Mucosa of descending colon (tissue), 3 donors: Measurements from ENCODE around the gene HIP1R. TPM values are rescaled to one million over a fixed set of nuclear protein-coding genes. Genes with fewer than 3 reads are reported as not detected.
A peak's percentile ranks its signal among the peaks of the same experiment; 100 is the strongest.

ENCODE experiments used
- ATAC-seq: fragments of 200-7000 bp; cut with Tn5 transposase; one replicate; pipeline ENCODE4 v1.9.1; 2020; ENCODE audit warnings: mild to moderate bottlenecking, moderate library complexity
- DNase-seq, 3 donors: peaks; one replicate each; pipeline ENCODE4 v3.0.0-alpha.2; 2020
- H3K36me3 ChIP-seq: fragments of 200-600 bp; one replicate; pipeline ENCODE4 v1.8.0; 2021; ENCODE audit warnings: low read depth, mild to moderate bottlenecking
- H3K4me1 ChIP-seq: fragments of 200-600 bp; one replicate; pipeline ENCODE4 v1.8.0; 2021; ENCODE audit warnings: low read depth, mild to moderate bottlenecking
- H3K4me3 ChIP-seq: fragments of 200-600 bp; one replicate; pipeline ENCODE4 v1.8.0; 2021; ENCODE audit warnings: mild to moderate bottlenecking
- H3K9me3 ChIP-seq: fragments of 200-600 bp; one replicate; pipeline ENCODE4 v1.8.0; 2021; ENCODE audit warnings: mild to moderate bottlenecking
- intact Hi-C, 2 donors: fragments of 100-400 bp; cut with DNase I in 1 of 2; cut with micrococcal nuclease in 1 of 2; formaldehyde crosslinking; loops; one replicate each; pipeline versions ENCODE4 v1.11.0 to v1.11.1; 2022; cut with DNase I, micrococcal nuclease
- total RNA-seq, 3 donors: library from RNA; stranded (reverse); fragmentation: NEBNext Ultra II Directional in 2 of 3; extraction: Animal tissue kit (Norgen Biotek cat#: 25700) in 2 of 3; gene quantifications; one replicate each; pipeline versions ENCODE4 v1.2.1 to v1.2.4, GENCODE V29; 2021 to 2023
- TF ChIP-seq, protein P1 (sequence below): fragments of 200-600 bp; IDR thresholded peaks from one replicate; pipeline ENCODE4 v1.8.0; 2022; ENCODE audit warnings: antibody characterized with exemption, mild to moderate bottlenecking
- donor health status: DM: no; HTN: no; CAD: no; lungs with moderate emphysema.
- donor health status: DM: no; HTN: no; CAD: no.
- donor health status: DM: no; HTN: yes; CAD: no.

Gene HIP1R
- total RNA-seq, 3 donors from 2014 or later, result 37.8 to 76.5 (median 73.1) TPM

DNA sequence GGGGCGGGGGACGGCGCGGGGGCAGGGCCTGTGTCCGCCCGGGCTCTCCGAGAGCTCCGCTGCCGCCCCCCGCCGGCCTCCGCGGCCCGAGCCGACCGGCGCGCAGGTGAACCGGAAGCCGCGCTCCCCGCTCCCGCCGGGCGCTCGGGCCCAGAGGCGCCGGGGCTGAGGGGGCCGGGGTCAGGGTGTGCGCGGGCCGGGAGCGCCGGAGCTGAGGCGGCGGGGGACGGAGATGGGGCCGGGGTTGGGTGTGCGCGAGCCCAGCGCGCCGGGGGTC is 431 bp downstream of the HIP1R start:
- no peaks in the 10 kb centered on the region for H3K9me3 ChIP-seq
- TF ChIP-seq, protein P1, sequence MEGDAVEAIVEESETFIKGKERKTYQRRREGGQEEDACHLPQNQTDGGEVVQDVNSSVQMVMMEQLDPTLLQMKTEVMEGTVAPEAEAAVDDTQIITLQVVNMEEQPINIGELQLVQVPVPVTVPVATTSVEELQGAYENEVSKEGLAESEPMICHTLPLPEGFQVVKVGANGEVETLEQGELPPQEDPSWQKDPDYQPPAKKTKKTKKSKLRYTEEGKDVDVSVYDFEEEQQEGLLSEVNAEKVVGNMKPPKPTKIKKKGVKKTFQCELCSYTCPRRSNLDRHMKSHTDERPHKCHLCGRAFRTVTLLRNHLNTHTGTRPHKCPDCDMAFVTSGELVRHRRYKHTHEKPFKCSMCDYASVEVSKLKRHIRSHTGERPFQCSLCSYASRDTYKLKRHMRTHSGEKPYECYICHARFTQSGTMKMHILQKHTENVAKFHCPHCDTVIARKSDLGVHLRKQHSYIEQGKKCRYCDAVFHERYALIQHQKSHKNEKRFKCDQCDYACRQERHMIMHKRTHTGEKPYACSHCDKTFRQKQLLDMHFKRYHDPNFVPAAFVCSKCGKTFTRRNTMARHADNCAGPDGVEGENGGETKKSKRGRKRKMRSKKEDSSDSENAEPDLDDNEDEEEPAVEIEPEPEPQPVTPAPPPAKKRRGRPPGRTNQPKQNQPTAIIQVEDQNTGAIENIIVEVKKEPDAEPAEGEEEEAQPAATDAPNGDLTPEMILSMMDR, result no peak
- H3K4me1 ChIP-seq, result peaks cover 50% of the 10 kb centered on the region
- H3K4me3 ChIP-seq, result peak overlapping the region; percentile 44
- intact Hi-C loops, result no loop called here
- ATAC-seq (peak; percentile 26), DNase-seq (peak in 2 of 3 donors; percentile 40 to 68)
- H3K36me3 ChIP-seq, result no peaks in the 10 kb centered on the region

DNA sequence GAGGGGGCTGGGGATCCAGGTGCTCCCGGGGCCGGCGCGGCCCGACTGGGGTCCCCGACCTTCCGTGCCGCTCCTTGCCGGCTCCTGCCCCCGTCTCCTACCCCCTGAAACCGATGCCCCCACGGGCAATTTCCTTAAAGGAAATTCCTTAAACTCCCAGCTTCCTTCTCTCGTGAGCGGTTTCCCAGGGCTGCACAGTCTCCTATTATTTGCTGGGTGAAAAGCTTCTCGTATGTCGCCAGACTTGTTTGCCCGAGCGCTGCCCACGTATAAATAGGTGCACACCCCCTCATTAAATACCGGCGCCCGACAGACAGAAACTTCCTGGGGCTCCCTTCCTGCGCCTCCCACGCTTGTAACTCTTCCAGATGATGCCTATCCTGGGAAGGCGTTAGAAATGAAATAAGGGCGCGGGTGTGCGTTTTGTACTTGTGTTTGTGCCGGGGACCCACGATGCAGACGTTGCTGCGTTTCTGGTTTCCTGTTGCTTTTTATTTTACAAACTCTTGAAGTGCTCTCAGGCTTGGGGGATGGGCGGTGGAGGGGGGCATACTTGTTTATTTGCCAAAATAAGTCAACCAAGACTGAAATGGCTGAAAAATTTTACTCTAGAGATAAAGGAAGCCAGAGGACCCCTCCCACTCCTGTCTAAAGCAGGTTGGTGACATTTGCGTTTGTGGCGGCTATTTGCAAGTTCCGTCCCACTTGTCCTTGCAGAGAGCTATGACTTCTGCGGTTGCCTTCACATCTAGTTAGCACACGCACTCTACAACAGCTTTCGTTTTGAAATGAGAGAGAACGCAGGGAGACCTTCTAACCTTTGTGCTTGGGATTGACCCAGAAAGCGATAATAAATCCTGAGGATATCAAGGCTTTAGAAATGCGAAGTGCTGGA is 1.0 kb downstream of the HIP1R start:
- no peaks in the 10 kb centered on the region for H3K9me3 ChIP-seq
- no peaks in the 10 kb centered on the region for H3K36me3 ChIP-seq
- ATAC-seq (peak; percentile 57), DNase-seq (peak; percentile 75 to 82 (median 79))
- intact Hi-C loops, result no loop called here
- H3K4me3 ChIP-seq, result peak overlapping the region; percentile 44
- TF ChIP-seq, protein P1, result no peak
- H3K4me1 ChIP-seq, result peaks cover 52% of the 10 kb centered on the region

DNA sequence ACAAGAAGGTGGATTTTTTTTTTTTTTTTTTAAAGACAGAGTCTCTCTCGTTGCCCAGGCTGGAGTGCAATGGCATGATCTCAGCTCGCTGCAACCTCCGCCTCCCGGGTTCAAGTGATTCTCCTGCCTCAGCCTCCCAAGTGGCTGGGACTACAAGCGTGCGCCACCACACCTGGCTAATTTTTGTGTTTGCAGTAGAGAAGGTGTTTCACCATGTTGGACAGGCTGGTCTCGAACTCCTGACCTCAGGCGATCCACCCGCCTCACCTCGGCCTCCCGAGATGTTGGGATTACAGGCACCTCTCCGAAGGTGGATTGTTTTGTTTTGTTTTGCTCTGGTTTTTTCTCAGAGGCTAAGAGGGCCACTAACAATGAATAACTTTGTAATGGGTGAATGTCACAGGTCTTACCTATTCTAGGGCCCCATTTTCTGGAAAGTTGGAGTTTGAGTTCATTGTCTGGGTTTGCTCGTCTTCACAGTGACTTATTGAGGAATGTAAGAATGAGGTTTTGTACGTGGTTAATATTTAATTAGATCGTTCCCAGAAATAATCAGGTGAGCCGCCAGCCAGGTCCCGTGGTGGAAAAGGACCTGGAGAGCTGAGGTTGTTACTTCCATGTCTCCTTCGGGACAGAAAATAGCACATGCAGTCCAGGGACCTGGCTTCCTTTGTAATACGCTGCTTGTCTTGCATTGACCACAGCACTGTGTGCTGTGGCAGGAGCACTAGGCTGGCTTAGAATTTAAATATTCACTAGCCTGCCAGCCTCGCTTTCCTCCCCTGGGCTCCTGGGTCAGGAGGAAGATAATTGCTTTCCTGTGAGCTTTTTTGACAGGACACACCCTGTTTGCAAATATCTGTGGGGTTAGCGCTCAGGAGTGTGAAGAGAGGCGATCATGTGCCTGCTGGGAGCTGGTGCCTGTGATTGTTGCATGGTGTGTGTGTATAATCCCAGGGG is 2.3 kb downstream of the HIP1R start:
- TF ChIP-seq, protein P1, result no peak
- Histone ChIP-seq H3K9me3 (no peaks in the 10 kb centered on the region), H3K4me3 (no peak overlapping the region), H3K36me3 (no peaks in the 10 kb centered on the region), H3K4me1 (peaks cover 52% of the 10 kb centered on the region)
- intact Hi-C loops, result no loop called here
- ATAC-seq (peak; percentile 49), DNase-seq (peak in 2 of 3 donors; percentile 56)

DNA sequence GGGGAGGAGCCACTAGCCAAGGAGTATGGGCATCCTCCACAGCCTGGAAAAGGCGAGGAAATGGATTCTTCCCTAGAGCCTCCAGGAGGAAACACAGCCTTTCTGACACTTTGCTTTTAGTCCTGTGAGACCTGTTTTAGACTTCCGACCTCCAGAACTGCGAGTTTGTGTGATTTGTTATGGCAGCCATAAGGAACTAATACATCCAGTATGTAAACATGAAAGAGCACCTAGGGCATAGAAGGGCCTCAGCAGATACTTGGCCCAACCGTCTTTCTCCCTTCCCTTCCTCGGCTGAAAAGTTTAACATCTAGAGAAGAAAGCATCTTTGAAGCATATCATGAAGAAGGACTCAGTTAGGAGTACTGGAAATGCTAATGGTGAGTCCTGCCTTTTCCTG is 3.6 kb downstream of the HIP1R start:
- TF ChIP-seq, protein P1, result no peak
- no peak for DNase-seq

DNA sequence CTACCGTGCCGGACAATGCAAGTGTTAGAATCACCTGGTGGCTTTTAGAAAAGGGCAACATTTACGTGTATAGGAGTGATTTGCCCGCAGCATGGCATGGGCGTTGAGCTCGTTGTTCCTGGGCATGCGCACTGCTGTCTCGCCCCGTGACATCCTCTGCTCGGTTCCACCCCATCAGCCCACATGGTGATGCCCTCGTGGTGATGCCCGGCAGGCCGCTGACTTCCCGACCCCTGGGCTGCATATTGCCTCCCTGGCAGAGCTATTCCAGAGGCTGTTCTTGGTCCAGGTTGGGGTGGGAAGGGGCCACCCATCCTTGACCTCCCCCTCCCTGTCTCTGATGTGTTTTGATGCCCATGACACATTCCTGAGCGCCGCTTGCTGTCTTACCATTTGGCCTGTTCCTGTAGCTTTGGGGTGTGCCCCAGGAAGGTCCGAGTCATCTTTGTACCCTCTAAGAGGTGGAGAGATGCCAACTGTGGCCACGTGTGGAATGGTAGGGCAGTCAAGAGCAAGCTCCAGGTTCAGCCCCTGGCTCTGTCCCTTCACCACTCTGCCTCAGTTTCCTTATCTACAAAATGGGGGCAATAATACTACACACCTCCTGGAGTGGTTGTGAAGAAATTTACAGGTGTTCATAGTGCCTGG is 4.8 kb downstream of the HIP1R start:
- Histone ChIP-seq H3K36me3 (no peaks in the 10 kb centered on the region), H3K4me3 (no peak overlapping the region), H3K9me3 (no peaks in the 10 kb centered on the region), H3K4me1 (peaks cover 42% of the 10 kb centered on the region)
- ATAC-seq (no peak), DNase-seq (peak in 1 of 3 donors; percentile 15)
- intact Hi-C loops, result no loop called here
- TF ChIP-seq, protein P1, result no peak

More for the DNA sequence above, 3.6 kb downstream of the HIP1R start:
- intact Hi-C loops, result no loop called here
- no peak overlapping the region for H3K4me3 ChIP-seq
- peak; percentile 15 for ATAC-seq
- H3K9me3 ChIP-seq, result no peaks in the 10 kb centered on the region
- H3K4me1 ChIP-seq, result peaks cover 52% of the 10 kb centered on the region
- no peaks in the 10 kb centered on the region for H3K36me3 ChIP-seq
